GM23338 (cell line): ENCODE data around the gene CEP170B. TPM values are rescaled to one million over a fixed set of nuclear protein-coding genes. Genes with fewer than 3 reads are reported as not detected.

Experiments used
- ATAC-seq: fragments of 200-7000 bp; cut with Tn5 transposase; 3 replicates; pipeline ENCODE4 v1.9.1; 2020
- DNase-seq: peaks from one replicate; pipeline ENCODE4 v3.0.0-alpha.2; 2015; ENCODE audit warnings: low spot score
- H2AFZ ChIP-seq: fragments of 200-600 bp; sonication (generic); 2 replicates; pipeline ENCODE4 v1.8.0; 2016; ENCODE audit warnings: antibody characterized with exemption, mild to moderate bottlenecking, moderate library complexity
- H3F3A ChIP-seq: fragments of 200-600 bp; sonication (generic); replicated peaks from 2 replicates; pipeline ENCODE4 v1.8.0; 2017; ENCODE audit warnings: antibody characterized with exemption, mixed run types, low read depth
- H3K27ac ChIP-seq: fragments of 200-600 bp; sonication (generic); 2 replicates; pipeline ENCODE4 v1.6.1; 2016; ENCODE audit warnings: low read depth
- H3K27me3 ChIP-seq: fragments of 200-600 bp; sonication (generic); 2 replicates; pipeline ENCODE4 v1.8.0; 2016; ENCODE audit warnings: mild to moderate bottlenecking, mixed run types, moderate library complexity; ENCODE audit not compliant: insufficient read depth
- H3K36me3 ChIP-seq: fragments of 200-600 bp; sonication (generic); 2 replicates; pipeline ENCODE4 v1.8.0; 2016; ENCODE audit warnings: mild to moderate bottlenecking; ENCODE audit not compliant: insufficient read depth
- H3K4me1 ChIP-seq: fragments of 200-600 bp; sonication (generic); 2 replicates; pipeline ENCODE4 v1.8.0; 2016; ENCODE audit warnings: mild to moderate bottlenecking, moderate library complexity; ENCODE audit not compliant: insufficient read depth
- H3K4me2 ChIP-seq: fragments of 200-600 bp; sonication (generic); 2 replicates; pipeline ENCODE4 v1.7.1; 2017; ENCODE audit warnings: mixed run types
- H3K4me3 ChIP-seq: fragments of 200-600 bp; sonication (generic); 2 replicates; pipeline ENCODE4 v1.6.1; 2016; ENCODE audit warnings: mixed run types
- H3K79me2 ChIP-seq: fragments of 200-600 bp; sonication (generic); replicated peaks from 2 replicates; pipeline ENCODE4 v1.8.0; 2017; ENCODE audit warnings: mild to moderate bottlenecking; ENCODE audit not compliant: insufficient read depth
- H3K9me2 ChIP-seq: fragments of 200-600 bp; sonication (generic); 2 replicates; pipeline ENCODE4 v1.8.0; 2017; ENCODE audit not compliant: insufficient read depth
- H4K20me1 ChIP-seq: fragments of 200-600 bp; sonication (generic); replicated peaks from 2 replicates; pipeline ENCODE4 v1.8.0; 2017; ENCODE audit warnings: mild to moderate bottlenecking; ENCODE audit not compliant: insufficient read depth
- H3K27ac Mint-ChIP-seq: 2 replicates; pipeline ENCODE4 v1.8.0; 2020; ENCODE audit warnings: inconsistent platforms, mild to moderate bottlenecking, moderate library complexity, mixed read lengths
- H3K27me3 Mint-ChIP-seq: 3 replicates; pipeline ENCODE4 v1.8.0; 2022; ENCODE audit warnings: low read depth, mild to moderate bottlenecking, moderate library complexity, mixed read lengths, inconsistent platforms; ENCODE audit not compliant: insufficient read depth, poor library complexity
- H3K36me3 Mint-ChIP-seq: 3 replicates; pipeline ENCODE4 v1.8.0; 2021; ENCODE audit warnings: low read depth, mild to moderate bottlenecking, inconsistent platforms, moderate library complexity, mixed read lengths
- H3K4me1 Mint-ChIP-seq: 3 replicates; pipeline ENCODE4 v1.8.0; 2020; ENCODE audit warnings: mild to moderate bottlenecking, inconsistent platforms, mixed read lengths
- H3K4me3 Mint-ChIP-seq: 3 replicates; pipeline ENCODE4 v1.8.0; 2021; ENCODE audit warnings: moderate library complexity, mild to moderate bottlenecking, inconsistent platforms, mixed read lengths
- H3K9me3 Mint-ChIP-seq: 3 replicates; pipeline ENCODE4 v1.8.0; 2020; ENCODE audit warnings: moderate library complexity, mild to moderate bottlenecking, inconsistent platforms, mixed read lengths
- CREB1 ChIP-seq: fragments of 250-450 bp; sonication (Bioruptor Pico); IDR thresholded peaks from 2 replicates; pipeline ENCODE4 v1.5.0; 2020; ENCODE audit warnings: low read depth, mild to moderate bottlenecking, moderate library complexity
- EZH2phosphoT487 ChIP-seq: fragments of 200-600 bp; sonication (generic); IDR thresholded peaks from one replicate; pipeline ENCODE4 v1.8.1; 2018; ENCODE audit warnings: antibody characterized with exemption; ENCODE audit not compliant: unreplicated experiment
- POLR2AphosphoS5 ChIP-seq: IDR thresholded peaks from 2 replicates; pipeline ENCODE4 v1.6.1; 2016; ENCODE audit warnings: antibody characterized with exemption, low read depth
- polyA plus RNA-seq: library from polyadenylated mRNA; unstranded; fragments of >200 nt; fragmentation: Nextera tagmentation; extraction: Ambion mirVana; gene quantifications from 2 replicates; pipeline ENCODE4 v1.2.1, GENCODE V29; 2016
- total RNA-seq: library from RNA; depleted of rRNA; stranded (reverse); fragments of >200 nt; shearing (Covaris generic); gene quantifications from 2 replicates; pipeline ENCODE4 v1.2.3, GENCODE V29; 2014
- TF ChIP-seq, protein P1 (sequence below), 2 experiments: fragments of 200-600 bp in 1 of 2; sonication (generic) in 1 of 2; conservative IDR thresholded peaks; 2 replicates each; pipeline versions ENCODE4 v1.5.1 to v1.6.1; 2016 to 2017; ENCODE audit warnings: antibody characterized with exemption in 2 of 2, low read depth in 2 of 2, mild to moderate bottlenecking in 2 of 2, moderate library complexity in 1 of 2
- TF ChIP-seq, protein P2 (sequence below): IDR thresholded peaks from one replicate; pipeline ENCODE4 v1.6.1; 2018; ENCODE audit warnings: antibody characterized with exemption; ENCODE audit not compliant: unreplicated experiment

Gene CEP170B
- total and polyA plus RNA-seq, 2 experiments from 2014 or later, result 4.6 to 37.1 TPM

GRCh38 chr14:104877806-104878550, 12.9 kb downstream of the CEP170B start:
- Histone ChIP-seq H3K27ac (no peak overlapping the region), H3K27me3 (no peaks in the 10 kb centered on the region), H3F3A (no peaks in the 10 kb centered on the region), H3K4me2 (no peak overlapping the region), H3K4me3 (no peak overlapping the region), H2AFZ (no peak overlapping the region), H3K9me2 (no peaks in the 10 kb centered on the region), H3K36me3 (no peaks in the 10 kb centered on the region), H3K4me1 (no peaks in the 10 kb centered on the region; the same call in 1 of the 2 replicates), H4K20me1 (no peaks in the 10 kb centered on the region; the same call in 1 of the 2 replicates), H3K79me2 (peaks cover 6% of the 10 kb centered on the region; the same call in 1 of the 2 replicates)
- H3K9me3 Mint-ChIP-seq, result no peaks in the 10 kb centered on the region
- TF ChIP-seq POLR2AphosphoS5, result no peak
- no peak overlapping the region for H3K4me3 Mint-ChIP-seq
- no peak overlapping the region for H3K27ac Mint-ChIP-seq
- peaks cover 11% of the 10 kb centered on the region; the same call in 2 of the 3 replicates for H3K4me1 Mint-ChIP-seq
- DNase-seq, result no peak
- H3K36me3 Mint-ChIP-seq, result peaks cover 8% of the 10 kb centered on the region; the same call in 1 of the 3 replicates
- peaks cover 4% of the 10 kb centered on the region for H3K27me3 Mint-ChIP-seq
- ATAC-seq, result no peak

DNA sequence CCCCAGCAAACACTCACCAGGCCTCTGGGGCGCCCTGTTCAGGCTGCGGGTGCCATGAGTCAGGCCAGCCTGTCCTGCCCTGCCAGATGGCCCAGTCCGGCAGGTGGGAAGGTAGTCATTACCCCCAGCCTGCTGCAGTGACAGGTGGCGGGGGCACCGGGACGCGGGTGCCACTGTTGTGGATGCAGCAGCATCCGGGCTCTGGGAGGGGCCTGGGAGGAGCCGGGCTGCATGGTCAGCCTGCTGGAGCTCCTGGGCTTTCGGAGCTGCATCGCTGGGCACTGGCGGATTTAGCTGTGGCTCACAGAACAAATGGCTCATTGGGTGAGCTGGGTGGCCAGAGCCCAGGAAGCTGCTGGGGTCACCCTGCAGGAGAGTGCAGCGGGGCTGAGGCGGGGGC, 13.5 kb downstream of the CEP170B start:
- Mint-ChIP-seq H3K27ac (no peak overlapping the region), H3K36me3 (peaks cover 8% of the 10 kb centered on the region; the same call in 1 of the 3 replicates), H3K27me3 (peaks cover 3% of the 10 kb centered on the region), H3K4me3 (no peak overlapping the region), H3K4me1 (peaks cover 8% of the 10 kb centered on the region; the same call in 1 of the 3 replicates), H3K9me3 (no peaks in the 10 kb centered on the region)
- DNase-seq (no peak), ATAC-seq (no peak)
- no peaks in the 10 kb centered on the region for H3K27me3 ChIP-seq
- H2AFZ ChIP-seq, result no peak overlapping the region
- no peaks in the 10 kb centered on the region for H3K9me2 ChIP-seq
- no peak overlapping the region for H3K27ac ChIP-seq
- H4K20me1 ChIP-seq, result no peaks in the 10 kb centered on the region; the same call in 1 of the 2 replicates
- no peak overlapping the region for H3K4me2 ChIP-seq
- peaks cover 2% of the 10 kb centered on the region; the same call in 1 of the 2 replicates for H3K79me2 ChIP-seq
- TF ChIP-seq, protein P1, sequence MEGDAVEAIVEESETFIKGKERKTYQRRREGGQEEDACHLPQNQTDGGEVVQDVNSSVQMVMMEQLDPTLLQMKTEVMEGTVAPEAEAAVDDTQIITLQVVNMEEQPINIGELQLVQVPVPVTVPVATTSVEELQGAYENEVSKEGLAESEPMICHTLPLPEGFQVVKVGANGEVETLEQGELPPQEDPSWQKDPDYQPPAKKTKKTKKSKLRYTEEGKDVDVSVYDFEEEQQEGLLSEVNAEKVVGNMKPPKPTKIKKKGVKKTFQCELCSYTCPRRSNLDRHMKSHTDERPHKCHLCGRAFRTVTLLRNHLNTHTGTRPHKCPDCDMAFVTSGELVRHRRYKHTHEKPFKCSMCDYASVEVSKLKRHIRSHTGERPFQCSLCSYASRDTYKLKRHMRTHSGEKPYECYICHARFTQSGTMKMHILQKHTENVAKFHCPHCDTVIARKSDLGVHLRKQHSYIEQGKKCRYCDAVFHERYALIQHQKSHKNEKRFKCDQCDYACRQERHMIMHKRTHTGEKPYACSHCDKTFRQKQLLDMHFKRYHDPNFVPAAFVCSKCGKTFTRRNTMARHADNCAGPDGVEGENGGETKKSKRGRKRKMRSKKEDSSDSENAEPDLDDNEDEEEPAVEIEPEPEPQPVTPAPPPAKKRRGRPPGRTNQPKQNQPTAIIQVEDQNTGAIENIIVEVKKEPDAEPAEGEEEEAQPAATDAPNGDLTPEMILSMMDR (conservative IDR thresholded peaks at IDR 0.05; ENCODE audit: low read depth in 2 of 2), result no peak
- TF ChIP-seq CREB1 (no peak), EZH2phosphoT487 (no peak)
- TF ChIP-seq, protein P2, sequence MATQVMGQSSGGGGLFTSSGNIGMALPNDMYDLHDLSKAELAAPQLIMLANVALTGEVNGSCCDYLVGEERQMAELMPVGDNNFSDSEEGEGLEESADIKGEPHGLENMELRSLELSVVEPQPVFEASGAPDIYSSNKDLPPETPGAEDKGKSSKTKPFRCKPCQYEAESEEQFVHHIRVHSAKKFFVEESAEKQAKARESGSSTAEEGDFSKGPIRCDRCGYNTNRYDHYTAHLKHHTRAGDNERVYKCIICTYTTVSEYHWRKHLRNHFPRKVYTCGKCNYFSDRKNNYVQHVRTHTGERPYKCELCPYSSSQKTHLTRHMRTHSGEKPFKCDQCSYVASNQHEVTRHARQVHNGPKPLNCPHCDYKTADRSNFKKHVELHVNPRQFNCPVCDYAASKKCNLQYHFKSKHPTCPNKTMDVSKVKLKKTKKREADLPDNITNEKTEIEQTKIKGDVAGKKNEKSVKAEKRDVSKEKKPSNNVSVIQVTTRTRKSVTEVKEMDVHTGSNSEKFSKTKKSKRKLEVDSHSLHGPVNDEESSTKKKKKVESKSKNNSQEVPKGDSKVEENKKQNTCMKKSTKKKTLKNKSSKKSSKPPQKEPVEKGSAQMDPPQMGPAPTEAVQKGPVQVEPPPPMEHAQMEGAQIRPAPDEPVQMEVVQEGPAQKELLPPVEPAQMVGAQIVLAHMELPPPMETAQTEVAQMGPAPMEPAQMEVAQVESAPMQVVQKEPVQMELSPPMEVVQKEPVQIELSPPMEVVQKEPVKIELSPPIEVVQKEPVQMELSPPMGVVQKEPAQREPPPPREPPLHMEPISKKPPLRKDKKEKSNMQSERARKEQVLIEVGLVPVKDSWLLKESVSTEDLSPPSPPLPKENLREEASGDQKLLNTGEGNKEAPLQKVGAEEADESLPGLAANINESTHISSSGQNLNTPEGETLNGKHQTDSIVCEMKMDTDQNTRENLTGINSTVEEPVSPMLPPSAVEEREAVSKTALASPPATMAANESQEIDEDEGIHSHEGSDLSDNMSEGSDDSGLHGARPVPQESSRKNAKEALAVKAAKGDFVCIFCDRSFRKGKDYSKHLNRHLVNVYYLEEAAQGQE, result no peak
- no peaks in the 10 kb centered on the region for H3K36me3 ChIP-seq
- no peaks in the 10 kb centered on the region for H3F3A ChIP-seq
- H3K4me3 ChIP-seq, result no peak overlapping the region
- H3K4me1 ChIP-seq, result no peaks in the 10 kb centered on the region
